HG03066 (cell line): ENCODE data around the gene NEDD4.
"Not testable (repeated sequence)": the region's sequence is repeated elsewhere in the genome, so short reads cannot be mapped to it uniquely, and the experiment has no call there.

ENCODE experiments used
- ATAC-seq: cut with Tn5 transposase; IDR thresholded peaks from one replicate; pipeline ENCODE4 v1.9.1; 2021; ENCODE audit warnings: low read depth; ENCODE audit not compliant: unreplicated experiment

NEDD4 gene

DNA sequence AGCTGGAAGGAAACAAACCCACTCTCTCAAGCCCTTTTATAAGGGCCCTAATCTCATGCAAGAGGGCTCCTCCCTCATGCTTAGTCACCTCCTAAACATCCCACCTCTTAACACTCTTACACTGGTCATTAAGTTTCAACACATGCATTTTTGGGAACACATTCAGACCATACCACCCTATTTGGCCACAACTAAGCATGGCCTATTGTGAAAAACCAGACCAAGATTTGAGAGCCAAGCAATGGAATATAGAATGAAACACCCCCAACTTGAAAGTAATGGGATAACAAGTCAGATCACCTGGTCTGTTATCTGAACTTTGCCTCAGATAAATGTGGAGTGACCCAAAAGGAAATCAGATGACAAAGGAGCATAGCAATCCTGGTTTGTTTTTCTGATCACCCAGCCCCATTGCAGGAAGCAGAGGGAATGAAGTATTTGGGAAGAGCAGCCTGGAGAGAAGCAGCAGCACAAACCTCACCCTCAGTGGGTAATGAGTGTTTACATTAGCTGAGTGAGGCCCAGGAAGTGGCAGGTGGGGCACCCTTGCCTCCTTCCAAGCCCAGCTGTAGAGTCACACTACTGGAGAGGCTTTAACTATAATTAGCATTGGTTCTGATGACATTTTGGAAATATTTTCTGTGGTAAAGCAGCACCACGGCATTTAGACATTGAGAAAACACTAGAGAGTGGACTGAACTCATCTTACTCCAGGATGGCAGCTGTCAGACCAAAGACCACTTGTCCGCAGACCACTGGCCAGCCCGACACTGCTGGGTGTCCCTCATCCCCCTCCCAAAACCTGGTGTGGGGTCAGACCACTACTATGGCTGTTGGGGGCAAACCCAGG, 201.6 kb downstream of the NEDD4 start:
- no peak for ATAC-seq

DNA sequence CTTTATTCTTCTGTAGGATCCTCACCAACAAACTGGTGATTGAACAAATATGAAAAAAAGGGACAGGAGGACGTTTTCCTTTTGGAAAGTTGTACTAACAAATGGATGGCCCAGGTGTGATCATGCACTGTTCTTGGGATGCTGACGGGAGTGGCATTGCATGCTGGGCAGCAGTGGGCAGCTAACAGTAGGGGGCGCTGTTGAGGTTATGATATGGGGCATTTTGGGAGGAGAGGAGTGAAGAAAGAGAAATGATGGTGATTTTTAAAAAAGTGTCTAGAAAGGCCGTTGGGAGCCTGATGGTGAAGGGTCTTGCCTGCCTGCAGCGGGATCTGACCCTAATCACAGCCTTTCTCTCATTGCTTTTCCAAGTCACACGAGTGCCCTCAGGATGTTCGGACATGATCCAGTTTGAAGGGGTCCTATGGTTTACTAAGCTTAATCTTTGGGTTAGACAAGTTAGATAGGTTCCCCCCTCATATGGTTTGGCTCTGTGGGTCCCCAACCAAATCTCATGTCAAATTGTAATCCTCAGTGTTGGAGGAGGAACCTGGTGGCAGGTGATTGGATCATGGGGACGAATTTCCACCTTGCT, 204.2 kb downstream of the NEDD4 start:
- no peak for ATAC-seq

DNA sequence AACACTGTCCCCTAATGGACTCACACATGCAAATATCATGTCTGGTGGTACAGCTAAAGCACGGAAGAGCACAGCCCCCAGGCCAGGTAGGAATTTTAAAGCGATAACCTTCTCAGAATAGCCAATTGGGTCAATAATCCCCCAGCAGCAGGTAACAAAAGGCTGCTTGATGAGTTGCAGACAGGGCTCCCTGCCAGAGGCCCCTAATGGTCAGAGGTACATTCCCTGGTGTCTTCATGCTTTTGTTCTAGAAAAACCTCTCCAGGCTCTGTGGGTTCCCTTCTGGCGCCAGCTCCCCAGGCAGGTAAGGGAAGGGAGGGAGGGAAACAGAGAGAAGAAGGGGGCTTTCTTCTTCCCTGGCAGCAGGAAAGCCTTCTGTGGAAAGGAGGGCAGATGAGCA, 207.1 kb downstream of the NEDD4 start:
- no peak for ATAC-seq

DNA sequence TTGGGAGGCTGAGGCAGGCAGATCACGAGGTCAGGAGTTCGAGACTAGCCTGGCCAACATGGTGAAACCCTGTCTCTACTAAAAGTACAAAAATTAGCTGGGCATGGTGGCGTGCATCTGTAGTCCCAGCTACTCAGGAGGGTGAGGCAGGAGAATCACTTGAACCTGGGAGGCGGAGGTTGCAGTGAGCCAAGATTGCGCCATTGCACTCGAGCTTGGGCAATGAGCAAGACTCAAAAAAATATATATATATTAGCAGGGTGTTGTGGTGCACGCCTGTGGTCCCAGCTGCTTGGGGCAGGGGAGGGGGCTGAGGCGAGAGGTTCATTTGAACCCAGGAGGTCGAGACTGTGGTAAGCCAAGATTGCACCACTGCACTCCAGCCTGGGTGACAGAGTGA, 207.8 kb downstream of the NEDD4 start:
- ATAC-seq = not testable (repeated sequence)

DNA sequence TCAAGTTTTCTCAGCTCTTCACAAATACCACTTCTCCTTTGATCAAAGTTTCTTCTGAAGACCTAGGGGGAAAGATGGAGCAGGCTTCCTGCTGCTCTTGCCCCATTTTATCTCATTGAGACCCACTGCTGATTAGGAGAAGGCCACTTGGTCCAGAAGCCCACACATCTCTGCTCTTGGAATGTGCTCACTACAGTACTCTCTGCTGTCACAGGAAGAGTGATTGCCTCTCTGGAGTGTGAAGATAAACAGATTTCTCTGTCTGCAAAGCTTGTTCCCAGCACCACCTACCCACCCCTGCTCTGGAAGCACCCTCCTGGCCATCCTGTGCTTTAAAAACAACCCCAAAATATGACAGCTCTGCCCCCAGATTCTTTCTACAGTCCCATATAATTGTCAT, 209.1 kb downstream of the NEDD4 start:
- ATAC-seq = no peak

DNA sequence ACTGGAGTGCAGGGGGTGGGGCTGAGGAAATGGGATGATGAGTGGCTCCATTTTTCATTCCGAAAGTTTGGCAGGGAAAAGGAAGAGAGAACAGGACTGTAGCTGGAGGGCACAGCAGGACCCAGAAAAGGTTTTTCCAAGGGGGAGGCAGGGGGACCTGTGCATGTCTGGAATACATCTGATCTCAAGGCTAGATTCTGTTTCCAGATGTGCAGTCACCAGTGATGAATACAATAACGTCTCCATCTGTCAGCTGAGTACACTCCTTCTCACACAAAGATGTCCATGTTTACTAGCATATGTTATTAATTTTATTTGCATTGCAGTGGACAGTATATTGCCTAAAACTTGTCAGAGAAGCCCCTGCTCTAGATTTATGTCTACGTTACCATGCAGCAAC, 210.5 kb downstream of the NEDD4 start:
- no peak for ATAC-seq

DNA sequence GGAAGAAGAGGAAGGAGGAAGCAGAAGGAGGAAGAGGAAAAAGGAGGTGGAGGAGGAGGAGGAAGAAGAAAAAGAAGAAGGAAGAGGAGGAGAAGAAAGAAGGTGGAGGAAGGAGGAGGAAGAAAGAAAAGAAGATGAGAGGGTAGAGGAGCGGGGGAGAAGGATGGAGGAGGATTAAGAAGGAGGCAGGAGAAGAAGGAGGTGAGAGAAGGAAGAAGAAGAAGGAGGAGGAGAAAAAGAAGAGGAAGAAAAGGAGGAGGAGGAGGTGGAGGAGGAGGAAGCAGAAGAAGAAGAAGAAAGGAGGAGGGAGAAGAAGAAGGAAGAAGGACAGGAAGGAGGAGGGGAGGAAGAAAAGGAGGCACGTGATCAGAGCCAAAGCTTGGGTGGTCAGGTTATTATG, 213.1 kb downstream of the NEDD4 start:
- no peak for ATAC-seq

DNA sequence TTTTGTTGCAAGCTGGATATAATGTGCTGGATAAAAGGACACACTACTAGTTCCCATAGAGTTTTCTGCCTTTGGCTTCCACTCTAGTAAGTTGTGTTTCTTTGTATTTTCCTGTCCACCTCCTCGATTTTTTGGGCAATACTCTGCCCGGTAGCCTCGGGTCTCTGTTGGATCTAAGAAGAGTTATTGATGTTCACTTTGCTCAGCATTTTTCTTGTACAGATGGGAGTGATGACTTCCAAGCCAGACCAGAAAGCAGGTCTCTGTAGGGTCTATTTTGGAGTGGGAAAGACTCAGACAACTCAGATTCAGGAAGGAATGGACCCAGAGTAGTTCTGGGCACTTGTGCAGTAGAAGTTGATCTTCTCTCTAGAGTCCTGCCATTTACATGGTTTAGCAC, 214.5 kb downstream of the NEDD4 start:
- ATAC-seq = no peak
